HepG2 (cell line): ENCODE results near the gene PDSS2. TPM values are rescaled to one million over a fixed set of nuclear protein-coding genes. Genes with fewer than 3 reads are reported as not detected.

Experiments used
- ATAC-seq: fragments of 200-7000 bp; cut with Tn5 transposase; 3 replicates; pipeline ENCODE4 v1.9.1; 2020; ENCODE audit warnings: mild to moderate bottlenecking, moderate library complexity
- BruUV-seq: library from RNA; stranded (reverse); fragments of 400-500 nt; replicated peaks from 2 replicates; lab custom pipeline; 2021; lab: Mats Ljungman, UMichigan
- CTCF ChIA-PET: fragments of 300-600 bp; formaldehyde crosslinking; extraction: SDS; loops from one replicate; lab custom pipeline; 2021; ENCODE audit warnings: low total read pairs, inconsistent platforms, low intra/inter-chr PET ratio; lab: Yijun Ruan, JAX
- POLR2A ChIA-PET: fragments of 350-600 bp; sonication (Branson Sonifier 250); formaldehyde crosslinking; loops from one replicate; lab custom pipeline; 2020; ENCODE audit warnings: antibody characterized with exemption, inconsistent platforms; lab: Yijun Ruan, JAX
- DNase-seq: peaks from one replicate; pipeline ENCODE4 v3.0.0-alpha.2; 2015; ENCODE audit warnings: low spot score
- FAIRE-seq: peaks from 3 replicates; lab custom pipeline; 2011; peaks lifted over from hg19 to GRCh38; lab: Jason Lieb, UNC
- H2AFZ ChIP-seq: one replicate; pipeline ENCODE4 v1.6.1; 2011; ENCODE audit warnings: low read length, inconsistent platforms
- H3K27ac ChIP-seq: fragments of 300-600 bp; 3 replicates; pipeline ENCODE4 v1.8.0; 2011; ENCODE audit warnings: mixed run types, mild to moderate bottlenecking, mixed read lengths, low read length, inconsistent platforms; ENCODE audit not compliant: insufficient read depth; ENCODE audit errors: extremely low read length
- H3K27me3 ChIP-seq, 2 experiments: fragments of 200-600 bp in 1 of 2; 2 replicates in 1 of 2; 3 replicates in 1 of 2; pipeline versions ENCODE4 v1.6.0 to v1.8.0; 2011; ENCODE audit warnings: low read length in 2 of 2, mild to moderate bottlenecking in 2 of 2, moderate library complexity in 2 of 2, inconsistent platforms in 1 of 2; ENCODE audit not compliant: insufficient read depth in 2 of 2, control insufficient read depth in 1 of 2
- H3K36me3 ChIP-seq, 2 experiments: fragments of 200-600 bp in 1 of 2; replicated peaks in 1 of 2; 2 replicates in 1 of 2; 3 replicates in 1 of 2; pipeline versions ENCODE4 v1.5.1 to v1.8.0; 2011; ENCODE audit warnings: low read length in 2 of 2, inconsistent platforms in 1 of 2; ENCODE audit not compliant: insufficient read depth in 2 of 2, control insufficient read depth in 1 of 2
- H3K4me1 ChIP-seq: 2 replicates; pipeline ENCODE4 v1.5.1; 2012; ENCODE audit warnings: low read length, inconsistent platforms; ENCODE audit not compliant: insufficient read depth
- H3K4me2 ChIP-seq: 2 replicates; pipeline ENCODE4 v1.6.0; 2011; ENCODE audit warnings: low read depth, low read length, inconsistent platforms
- H3K4me3 ChIP-seq, 3 experiments: fragments of 200-600 bp in 1 of 3; sonication (generic), shearing (Covaris generic) in 1 of 3; replicated peaks in 1 of 3; 2 replicates each; pipeline ENCODE4 v1.5.1; 2011 to 2016; ENCODE audit warnings: low read length in 3 of 3, inconsistent platforms in 2 of 3, low read depth in 2 of 3, mild to moderate bottlenecking in 2 of 3, control low read depth in 1 of 3, mixed read lengths in 1 of 3; ENCODE audit not compliant: insufficient read depth in 1 of 3
- H3K79me2 ChIP-seq: one replicate; pipeline ENCODE4 v1.6.1; 2011; ENCODE audit warnings: low read length, inconsistent platforms; ENCODE audit not compliant: insufficient read depth
- H3K9ac ChIP-seq: 2 replicates; pipeline ENCODE4 v1.6.0; 2011; ENCODE audit warnings: mild to moderate bottlenecking, low read depth, low read length, inconsistent platforms; ENCODE audit not compliant: insufficient read depth
- H3K9me3 ChIP-seq: 2 replicates; pipeline ENCODE4 v1.5.1; 2012; ENCODE audit warnings: mild to moderate bottlenecking, low read length
- H4K20me1 ChIP-seq: 2 replicates; pipeline ENCODE4 v1.6.0; 2011; ENCODE audit warnings: inconsistent platforms, mild to moderate bottlenecking, low read length, moderate library complexity; ENCODE audit not compliant: insufficient read depth
- RNF219 ChIP-seq: sonication (generic); formaldehyde crosslinking; IDR thresholded peaks from 2 replicates; pipeline ENCODE4 v1.5.0; 2020; ENCODE audit warnings: mild to moderate bottlenecking, missing genetic modification reagents
- ZMAT5 ChIP-seq: sonication (generic); formaldehyde crosslinking; IDR thresholded peaks from 2 replicates; pipeline ENCODE4 v1.5.0; 2020; ENCODE audit warnings: mild to moderate bottlenecking, low read depth, missing genetic modification reagents, borderline replicate concordance
- ZNF788 ChIP-seq: sonication (generic); formaldehyde crosslinking; IDR thresholded peaks from 2 replicates; pipeline ENCODE4 v1.5.0; 2020; ENCODE audit warnings: mild to moderate bottlenecking, missing genetic modification reagents, borderline replicate concordance
- WGBS: methylation state at CpG from one replicate; pipeline ENCODE4 v1.1.6; 2017; ENCODE audit warnings: low lambda C conversion rate; 5-methylcytosine and 5-hydroxymethylcytosine counted together
- in situ Hi-C: cut with HindIII; loops from 2 replicates; pipeline ENCODE4 v1.10.0; 2017; ENCODE audit warnings: low pct_unique_long_range_greater_than_20kb; ENCODE audit not compliant: extremely low pct_ligation_motif_present
- intact Hi-C: fragments of 100-400 bp; cut with micrococcal nuclease; formaldehyde crosslinking; loops from one replicate; pipeline ENCODE4 v1.10.0; 2022; ENCODE audit not compliant: unreplicated experiment
- polyA plus RNA-seq, 8 experiments: library from polyadenylated mRNA; depleted of rRNA in 3 of 8; stranded (reverse) in 7 of 8; unstranded in 1 of 8; fragments of >200 nt; fragmentation: Illumina TruSeq in 4 of 8; extraction: Trizol in 4 of 8; gene quantifications; 2 replicates each; pipeline versions ENCODE4 v1.2.1 to v1.2.3, GENCODE V29; 2011 to 2016; ENCODE audit warnings: low read depth in 4 of 8, missing spikeins in 1 of 8, mixed read lengths in 1 of 8; ENCODE audit not compliant: insufficient read depth in 1 of 8
- total RNA-seq, 5 experiments: library from RNA; depleted of rRNA; stranded (reverse); fragments of >200 nt; fragmentation: Illumina TruSeq; extraction: Trizol; gene quantifications; 2 replicates each; pipeline ENCODE4 v1.2.3, GENCODE V29; 2016; ENCODE audit warnings: low read depth in 1 of 5
- TF ChIP-seq, protein P1 (sequence below), 2 experiments: fragments of 450-650 bp in 1 of 2; sonication (generic) in 1 of 2; formaldehyde crosslinking; IDR thresholded peaks; 2 replicates each; pipeline versions ENCODE4 v1.5.0 to v1.8.0; 2020 to 2022; ENCODE audit warnings: mild to moderate bottlenecking in 1 of 2, missing genetic modification reagents in 1 of 2

The PDSS2 gene
- total and polyA plus RNA-seq, 2 of the 13 experiments (the other 11 are each of a cell fraction or from before 2014, with no cell fraction given) = 16.2 to 17.0 TPM

DNA sequence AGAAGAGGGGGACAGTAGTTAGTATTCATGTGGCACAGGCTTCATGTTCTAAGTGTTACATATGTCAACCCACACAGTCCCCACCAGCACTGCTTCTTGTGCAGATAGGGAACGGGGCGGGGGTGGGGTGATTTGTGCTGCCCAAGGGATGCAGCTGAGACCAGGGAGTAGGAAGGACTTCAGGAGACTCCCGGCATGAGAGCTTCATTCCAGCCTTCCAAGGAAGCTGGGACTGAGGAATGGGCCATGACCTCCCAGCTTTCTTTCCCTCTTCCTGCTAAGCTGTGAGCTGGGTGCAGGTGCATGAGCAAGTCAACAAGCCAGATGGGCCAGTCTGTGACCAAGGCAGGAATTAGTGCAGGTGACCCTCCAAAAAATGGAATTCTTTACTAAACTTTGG, 353.2 kb downstream of the PDSS2 start:
- H4K20me1 ChIP-seq = no peaks in the 10 kb centered on the region
- no peaks in the 10 kb centered on the region for H3K9me3 ChIP-seq
- no peak overlapping the region for H3K9ac ChIP-seq
- peaks cover 14% of the 10 kb centered on the region for H3K4me1 ChIP-seq
- no peak overlapping the region for H3K27ac ChIP-seq
- TF ChIP-seq ZNF788 (CRISPR knock-in tag) (no peak), ZMAT5 (CRISPR knock-in tag) (no peak), RNF219 (CRISPR knock-in tag) (no peak)
- TF ChIP-seq, protein P1, sequence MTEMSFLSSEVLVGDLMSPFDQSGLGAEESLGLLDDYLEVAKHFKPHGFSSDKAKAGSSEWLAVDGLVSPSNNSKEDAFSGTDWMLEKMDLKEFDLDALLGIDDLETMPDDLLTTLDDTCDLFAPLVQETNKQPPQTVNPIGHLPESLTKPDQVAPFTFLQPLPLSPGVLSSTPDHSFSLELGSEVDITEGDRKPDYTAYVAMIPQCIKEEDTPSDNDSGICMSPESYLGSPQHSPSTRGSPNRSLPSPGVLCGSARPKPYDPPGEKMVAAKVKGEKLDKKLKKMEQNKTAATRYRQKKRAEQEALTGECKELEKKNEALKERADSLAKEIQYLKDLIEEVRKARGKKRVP (CRISPR knock-in tag; IDR thresholded peaks at IDR 0.05) = no peak
- TF ChIP-seq, all 625 proteins: peak for 0
- DNase-seq (no peak), ATAC-seq (no peak), FAIRE-seq (no peak)
- ChIA-PET POLR2A (interaction anchor here (0.7 kb wide), 1 partner anchor 852 kb away, joined by 4 read pairs; the partner anchor contains the start of gene SEC63), CTCF (no interaction called here)
- H3K4me2 ChIP-seq = no peak overlapping the region
- H3K36me3 ChIP-seq = no peaks in the 10 kb centered on the region
- intact Hi-C loops = no loop called here
- BruUV-seq = no TSS peak
- H3K4me3 ChIP-seq = no peak overlapping the region
- no peak overlapping the region for H2AFZ ChIP-seq
- H3K79me2 ChIP-seq = peaks cover 2% of the 10 kb centered on the region
- in situ Hi-C loops = no loop called here
- no peaks in the 10 kb centered on the region for H3K27me3 ChIP-seq
- 93% methylated on average over 3 of the region's 3 CpGs for WGBS
